ENCODE results near the gene LBH.

The LBH gene

DNA sequence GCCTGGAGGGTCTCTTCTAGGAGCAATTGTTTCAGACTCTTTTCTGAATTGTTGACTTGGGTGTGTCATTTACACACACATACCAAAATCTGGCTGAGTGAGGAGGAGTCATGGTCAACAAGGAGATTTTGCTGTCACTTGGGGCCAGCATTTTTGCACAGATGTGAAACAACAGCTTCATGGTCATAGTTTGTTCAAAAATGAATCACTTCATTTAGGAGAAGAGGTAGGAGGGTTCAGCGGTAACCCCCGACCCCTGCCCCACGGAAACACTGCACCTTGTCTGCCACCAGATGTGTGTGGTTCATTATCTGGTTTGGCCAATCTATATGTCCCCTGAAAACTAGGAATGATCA lies 42.2 kb downstream of the LBH start:
- DNase-seq (ENCODE audit: low read depth): no peak

DNA sequence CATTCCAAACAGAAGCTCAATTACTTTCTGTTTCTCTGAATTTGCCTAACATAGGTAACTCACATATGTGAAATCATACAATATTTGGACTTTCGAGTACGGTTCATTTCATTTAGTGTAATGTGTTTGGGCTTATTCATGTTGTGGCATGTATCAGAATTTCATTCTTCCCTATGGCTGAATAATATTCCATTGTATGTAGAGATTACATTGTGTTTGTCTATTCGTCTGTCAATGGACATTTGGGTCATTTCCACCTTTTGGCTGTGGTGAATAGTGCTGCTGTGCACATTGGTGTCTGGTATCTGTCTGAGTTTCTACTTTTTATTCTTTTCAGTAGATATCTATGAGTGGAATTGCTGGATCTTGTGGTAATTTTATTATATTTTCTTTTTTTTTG lies 43.9 kb downstream of the LBH start:
- no peak for DNase-seq (ENCODE audit: low read depth)

DNA sequence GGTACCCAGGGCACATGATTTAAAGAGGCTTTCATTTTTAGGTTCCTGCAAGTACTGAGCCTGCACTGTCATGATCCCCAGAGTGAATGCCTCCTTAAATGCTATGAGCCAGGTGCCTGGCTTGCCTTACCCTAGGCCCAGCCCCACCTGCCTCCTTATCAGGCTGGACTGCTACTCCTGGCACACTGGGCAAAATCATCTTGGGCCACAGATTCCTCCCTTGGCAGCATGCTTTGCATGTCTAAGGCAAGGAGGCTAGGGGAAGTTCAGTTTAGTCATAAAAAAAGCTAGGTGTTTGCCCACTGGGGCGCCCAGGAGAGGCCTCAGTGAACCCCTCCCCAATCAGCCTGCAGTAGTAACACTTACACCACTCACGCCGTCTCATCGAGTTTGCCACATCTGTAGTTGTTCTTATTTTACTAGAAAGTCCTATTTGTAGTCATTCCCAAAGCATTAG lies 45.1 kb downstream of the LBH start:
- no peak for DNase-seq (ENCODE audit: low read depth)

DNA sequence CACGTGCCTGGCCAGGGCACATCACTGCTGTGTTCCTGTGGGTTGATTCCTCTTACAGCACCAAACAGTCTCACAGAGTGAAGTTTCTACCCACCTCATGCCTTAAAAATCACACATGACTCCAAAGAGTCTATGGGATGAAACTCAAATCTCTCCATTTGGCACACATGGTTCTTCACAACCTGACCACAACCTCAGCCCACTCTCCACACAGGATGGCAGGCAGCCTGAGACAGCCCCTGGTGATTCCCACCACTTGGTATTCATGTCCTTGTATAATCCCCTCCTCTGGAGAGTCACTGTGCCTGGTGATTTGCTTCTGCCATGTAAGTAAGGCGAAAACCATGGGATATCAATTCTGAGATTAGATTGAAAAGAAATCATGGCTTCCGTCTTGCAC lies 46.2 kb downstream of the LBH start:
- no peak for DNase-seq (ENCODE audit: low read depth)

DNA sequence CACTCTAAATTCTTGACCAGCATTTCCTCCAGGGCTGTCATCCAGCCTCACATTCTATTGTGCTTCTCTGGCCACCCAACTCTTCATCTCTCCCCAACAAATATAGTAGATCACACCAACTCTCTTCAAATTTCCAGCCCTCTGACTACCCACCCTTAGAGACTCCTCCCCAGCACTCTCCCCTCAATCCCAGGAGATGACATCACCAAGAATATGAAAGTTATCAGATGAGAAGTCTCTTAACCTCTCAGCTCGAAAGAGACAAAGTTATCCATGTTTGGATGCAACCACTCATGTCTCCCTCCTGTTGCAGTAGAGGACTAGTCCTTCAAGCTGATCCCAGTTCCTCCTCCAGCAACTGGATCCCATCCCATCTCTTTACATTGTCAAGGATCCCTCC lies 47.1 kb downstream of the LBH start:
- DNase-seq (ENCODE audit: low read depth): no peak

DNA sequence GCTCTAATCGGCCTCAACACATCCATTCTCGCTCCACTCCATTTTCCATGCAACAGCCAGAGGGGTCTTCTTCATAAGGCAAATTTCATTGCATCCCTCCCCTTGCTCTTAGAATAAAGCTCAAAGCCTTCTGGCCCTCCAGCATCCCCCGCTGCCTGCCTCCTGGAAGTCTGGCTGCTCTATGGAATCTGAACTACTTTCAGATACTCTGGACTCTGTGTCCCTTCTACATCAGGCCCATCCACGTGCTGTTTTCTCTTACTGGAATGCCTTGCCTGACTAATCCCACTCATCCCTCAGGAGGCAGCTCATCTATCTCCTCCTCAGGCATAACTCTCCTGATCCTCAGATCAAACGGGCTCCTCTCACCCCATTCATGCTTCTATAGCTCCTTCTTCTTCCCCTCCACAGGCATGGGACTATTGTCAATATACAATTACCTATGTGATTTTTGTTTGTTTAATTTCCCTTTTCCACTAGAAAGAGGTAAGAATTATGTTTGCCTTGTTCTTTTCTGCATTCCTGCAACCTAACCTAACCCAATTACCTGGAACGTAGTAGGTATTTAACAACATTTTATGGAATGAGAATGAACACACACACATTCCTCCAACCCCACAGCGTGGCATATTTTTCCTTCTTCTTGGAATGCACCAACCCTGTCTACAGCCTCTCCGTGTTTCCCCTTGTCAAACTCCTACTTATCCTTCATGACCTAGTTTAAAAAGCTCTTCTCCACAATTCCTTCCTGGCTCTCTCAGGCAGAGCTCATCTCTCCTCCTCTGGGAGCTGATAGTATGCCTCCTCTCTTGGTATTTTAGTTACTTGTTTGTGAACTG lies 49.5 kb downstream of the LBH start:
- no peak for DNase-seq (ENCODE audit: low read depth)

DNA sequence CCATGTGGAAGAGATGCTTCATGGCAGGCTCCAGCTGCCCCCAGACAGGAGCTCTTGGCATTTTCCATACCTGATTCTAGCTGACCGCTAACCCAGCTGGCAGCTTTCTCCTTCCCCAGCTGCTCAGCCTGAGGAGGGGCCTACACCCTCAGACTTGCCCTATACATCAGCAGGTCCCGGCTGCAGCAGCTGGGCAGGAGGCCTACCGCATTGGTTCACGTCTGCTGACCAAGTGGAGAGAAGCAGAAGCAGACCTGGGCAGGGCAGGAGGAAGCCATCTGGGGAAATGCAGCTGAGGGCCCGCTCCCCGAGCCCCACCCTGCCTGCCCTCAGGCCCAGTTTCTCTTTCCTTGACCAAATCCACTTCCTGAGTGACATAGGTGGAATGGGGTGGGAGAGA lies 50.7 kb downstream of the LBH start:
- DNase-seq (ENCODE audit: low read depth): no peak

DNA sequence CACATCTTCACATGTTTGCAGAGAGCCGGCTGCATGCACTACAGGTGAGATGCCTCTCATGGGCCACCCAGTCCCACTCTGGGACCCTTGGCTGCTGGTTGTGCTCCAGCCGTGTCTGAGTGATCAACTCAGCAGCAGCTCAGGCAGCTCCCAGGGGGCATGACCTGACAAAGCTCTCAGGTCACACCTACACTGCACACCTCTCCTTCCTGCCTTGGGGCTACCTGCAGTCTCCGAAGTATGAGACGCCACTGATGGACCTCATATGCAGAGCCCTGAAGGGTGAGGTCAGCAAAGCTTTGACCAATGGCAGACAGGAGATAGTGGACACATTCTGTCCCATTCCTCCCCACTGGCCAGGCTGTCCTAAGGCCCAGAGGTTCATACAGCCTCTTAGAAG lies 51.4 kb downstream of the LBH start:
- DNase-seq (ENCODE audit: low read depth): no peak

DNA sequence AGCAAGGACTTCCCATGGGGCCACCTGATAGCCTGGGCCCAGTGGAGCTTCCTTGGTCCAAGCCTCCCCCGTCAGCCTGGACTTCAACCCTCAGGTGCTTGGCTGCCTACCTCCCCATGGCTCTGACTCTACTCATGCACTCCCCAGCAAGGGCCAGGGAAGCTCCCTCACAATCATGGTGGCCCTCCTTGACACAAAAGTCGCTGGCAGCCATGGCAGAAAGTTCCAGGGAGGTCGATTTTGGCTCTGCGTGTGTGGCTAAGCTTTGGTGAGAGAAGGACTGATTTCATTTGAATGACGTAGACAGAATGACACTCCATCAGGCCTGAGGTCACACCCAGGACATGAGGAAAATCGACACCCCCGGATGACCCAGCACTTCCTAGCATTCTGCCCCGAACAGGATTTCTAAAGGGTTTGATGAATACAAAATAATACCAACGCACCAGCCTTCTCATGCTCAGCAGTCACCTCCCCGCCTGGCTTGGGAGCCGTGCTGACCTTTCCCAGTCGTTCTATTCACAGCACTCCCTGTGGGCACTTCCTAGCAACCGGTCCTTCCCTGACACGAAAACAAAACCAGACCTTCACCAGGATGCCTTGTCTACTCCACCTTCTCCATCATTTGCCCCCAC lies 52.7 kb downstream of the LBH start:
- DNase-seq (ENCODE audit: low read depth): no peak

DNA sequence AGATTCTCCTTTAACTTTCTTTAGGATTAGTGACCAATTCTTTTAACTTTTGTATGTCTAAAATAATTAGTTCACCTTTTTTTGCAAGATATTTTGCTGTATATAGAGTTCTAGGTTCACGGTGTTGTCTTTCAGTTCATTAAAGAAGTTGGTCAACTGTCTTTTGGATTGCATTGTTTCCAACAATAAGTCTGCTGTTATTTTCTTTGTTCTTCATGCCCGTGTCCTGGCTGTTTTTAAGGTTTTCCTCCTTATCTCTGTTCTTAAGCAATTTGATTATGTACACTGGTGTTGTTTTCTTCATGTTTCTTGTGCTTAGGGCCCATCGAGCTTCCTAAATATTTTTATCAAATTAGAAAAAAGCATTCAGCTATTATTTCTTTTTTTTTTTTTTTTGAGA lies 54.4 kb downstream of the LBH start:
- DNase-seq (ENCODE audit: low read depth): no peak

DNA sequence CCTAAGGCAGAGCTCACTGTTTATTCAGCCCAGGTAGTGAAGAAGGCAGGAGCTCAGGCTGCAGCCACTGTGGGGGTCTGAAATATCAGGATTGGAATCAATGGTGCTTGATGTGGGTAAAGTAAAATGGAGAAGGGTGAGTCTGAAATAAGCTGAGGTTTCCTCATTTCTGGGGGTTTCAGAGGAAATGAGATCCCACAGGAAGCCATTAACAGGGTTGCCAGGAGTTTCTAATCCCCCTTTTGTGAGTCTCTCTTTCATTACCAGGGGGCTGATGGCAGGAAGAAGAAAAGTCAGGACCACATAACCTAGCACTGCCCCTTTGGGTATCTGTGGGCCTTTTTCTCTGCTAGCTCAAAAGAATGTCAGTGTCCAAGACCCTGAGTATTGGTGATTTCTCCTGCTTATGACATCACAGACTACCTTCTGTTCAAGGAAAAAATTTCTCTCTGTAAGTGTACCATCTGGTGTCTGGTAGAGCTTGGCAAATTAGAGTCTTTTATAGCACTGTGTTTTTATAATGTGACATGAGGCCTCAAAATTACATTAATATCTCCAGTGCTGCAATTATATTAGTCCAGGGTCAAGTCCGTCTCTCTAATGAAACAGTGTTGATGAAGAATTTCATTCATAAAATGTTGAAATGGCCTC lies 56.0 kb downstream of the LBH start:
- DNase-seq (ENCODE audit: low read depth): no peak

DNA sequence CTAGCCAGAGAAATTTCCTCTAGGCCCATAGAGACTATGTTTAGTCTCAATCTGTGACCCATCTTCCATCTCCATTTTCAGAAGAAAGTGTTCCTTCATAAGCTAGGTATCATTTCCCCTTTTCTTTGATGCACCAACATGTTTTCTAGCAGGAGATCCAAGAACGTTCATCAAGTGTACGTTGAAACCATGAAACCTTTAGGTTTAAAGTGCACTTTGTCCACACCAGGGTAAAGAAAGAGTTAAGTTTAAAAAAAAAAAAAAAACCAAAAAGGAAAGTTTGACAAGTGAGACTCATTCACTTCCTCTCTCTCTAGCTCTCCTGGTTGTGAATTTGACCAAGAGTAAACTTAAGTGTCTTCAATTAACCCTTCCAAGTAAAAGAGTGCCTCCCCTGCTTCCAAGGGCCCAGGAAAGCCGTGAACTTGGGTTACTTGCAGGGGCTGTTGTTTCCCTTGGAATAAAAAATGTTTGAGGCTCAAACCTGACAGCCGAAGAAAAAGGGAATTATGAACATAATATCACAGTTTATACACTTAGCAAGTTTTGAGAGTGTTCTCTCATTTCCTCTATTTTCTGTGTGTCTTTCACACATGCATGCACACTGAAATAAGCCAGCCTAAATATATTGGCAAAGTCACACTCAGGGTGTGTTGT lies 56.7 kb downstream of the LBH start:
- DNase-seq (ENCODE audit: low read depth): no peak

DNA sequence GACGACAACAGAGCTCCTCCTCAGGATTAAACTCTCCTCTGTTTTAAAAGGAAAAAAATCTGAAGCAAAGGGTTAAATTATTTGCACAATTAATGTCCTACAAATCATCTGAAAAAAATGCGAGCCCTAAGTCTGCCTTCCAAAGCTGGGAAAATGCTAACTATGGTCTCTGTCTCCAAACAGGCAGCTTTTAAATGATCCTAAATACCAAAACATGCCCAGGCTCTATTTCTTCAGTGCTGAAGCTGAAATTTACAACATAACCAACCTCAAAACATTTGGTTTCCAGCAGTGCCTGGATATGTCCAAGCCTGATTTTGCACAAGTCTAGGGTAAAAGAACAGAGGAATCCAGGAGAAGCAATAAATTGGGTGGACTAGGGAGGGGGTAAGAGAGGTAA lies 57.2 kb downstream of the LBH start:
- no peak for DNase-seq (ENCODE audit: low read depth)

DNA sequence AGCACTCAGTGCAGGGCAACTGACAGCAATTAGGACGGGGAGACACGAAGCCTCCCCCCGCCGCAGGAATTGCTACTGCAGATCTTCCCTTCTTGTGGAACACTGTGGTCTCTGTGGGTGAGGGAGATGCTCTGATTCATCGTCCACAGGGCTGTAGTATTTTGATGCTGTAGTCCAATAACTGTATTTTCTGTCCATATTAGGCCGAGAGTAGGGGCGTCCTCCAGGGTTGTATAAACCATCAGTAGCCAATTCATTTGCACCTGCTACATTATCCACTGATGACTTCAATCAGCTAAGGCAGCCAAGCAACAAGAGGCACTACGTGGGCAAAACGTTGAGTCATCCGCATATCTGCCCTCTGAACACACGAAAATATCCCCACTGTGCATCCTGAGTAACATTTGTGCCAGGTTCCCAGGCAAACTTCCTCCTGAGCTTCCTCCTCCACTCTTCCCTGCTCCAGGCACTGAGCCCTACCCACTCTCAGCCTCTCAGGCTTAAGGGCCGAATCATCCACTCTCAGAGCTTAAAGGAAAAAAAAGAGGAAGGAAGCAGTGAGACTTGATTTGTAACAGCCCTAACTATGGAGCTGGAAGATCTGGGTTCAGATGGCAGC lies 62.1 kb downstream of the LBH start:
- DNase-seq (ENCODE audit: low read depth): no peak

DNA sequence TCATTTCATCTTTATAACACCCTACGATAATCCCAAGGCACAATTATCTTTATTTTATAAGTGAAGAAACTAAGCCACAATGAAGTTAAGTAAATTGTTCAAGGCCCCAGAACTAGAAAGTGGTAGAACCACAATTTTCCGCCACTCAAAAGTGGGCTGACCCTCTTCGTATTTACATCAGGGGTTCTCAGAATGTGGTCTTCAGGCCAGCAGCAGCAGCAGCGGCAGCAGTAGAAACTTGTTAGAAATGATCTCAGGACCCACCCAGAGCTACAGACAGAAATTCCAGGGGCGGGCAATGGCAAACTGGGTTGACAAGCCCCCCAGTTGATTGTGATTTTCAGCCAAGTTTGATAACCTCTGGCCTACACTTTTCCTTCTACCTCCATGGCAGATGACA lies 62.8 kb downstream of the LBH start:
- DNase-seq (ENCODE audit: low read depth): no peak

DNA sequence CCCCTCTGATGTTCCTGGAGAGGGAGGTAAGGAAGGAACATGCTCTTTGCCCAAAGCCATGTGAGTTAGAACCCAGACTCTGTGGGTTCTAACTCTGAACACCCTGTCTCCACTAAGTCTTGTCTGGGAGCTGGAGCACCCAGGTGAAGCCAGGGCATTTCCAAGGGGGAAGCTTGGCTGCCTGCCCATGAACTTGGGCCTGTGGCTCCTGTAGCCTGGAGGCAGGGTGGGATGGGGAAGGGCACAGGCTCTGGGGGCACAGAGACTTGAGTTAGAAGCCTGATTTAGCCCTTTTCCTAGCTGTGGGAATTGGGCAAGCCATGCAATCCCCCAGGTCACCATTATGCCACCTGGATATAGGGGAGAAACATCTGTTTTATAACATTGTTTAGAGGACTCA lies 65.2 kb downstream of the LBH start:
- no peak for DNase-seq (ENCODE audit: low read depth)

DNA sequence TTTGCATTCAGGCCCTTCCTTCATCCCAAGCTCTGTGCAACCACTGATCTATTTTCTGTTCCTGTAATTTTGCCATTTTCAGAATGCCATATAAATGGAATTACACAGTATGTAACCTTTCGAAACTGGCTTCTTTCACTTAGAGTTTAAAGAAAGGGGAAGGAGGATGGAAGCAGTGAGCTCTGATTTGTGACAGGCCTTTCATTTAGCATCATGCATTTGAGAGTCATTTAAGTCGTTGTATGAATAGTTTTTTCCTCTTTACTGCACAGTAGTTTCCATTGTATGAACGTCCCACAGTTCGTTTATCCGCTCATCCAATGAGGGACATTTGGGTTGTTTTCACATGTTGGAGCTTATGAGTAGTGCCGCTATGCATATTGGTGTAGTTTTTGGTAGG lies 67.0 kb downstream of the LBH start:
- DNase-seq (ENCODE audit: low read depth): no peak

DNA sequence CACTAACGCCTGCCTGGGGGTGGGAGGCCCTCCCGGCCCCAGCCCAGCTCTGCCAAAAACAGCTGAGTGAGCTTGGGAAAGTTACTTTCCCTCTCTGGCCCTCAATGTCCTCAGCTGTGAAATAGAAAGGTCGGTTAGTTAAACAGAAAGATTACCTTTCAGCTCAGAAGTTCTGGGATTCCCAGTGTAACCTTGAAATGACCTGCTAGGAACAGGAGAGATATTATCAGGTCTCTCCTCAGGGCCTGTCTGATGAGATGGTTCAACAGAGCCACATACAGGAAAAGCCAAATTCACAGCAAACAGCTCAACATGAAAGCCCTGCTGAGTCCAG lies 68.8 kb downstream of the LBH start:
- no peak for DNase-seq (ENCODE audit: low read depth)

DNA sequence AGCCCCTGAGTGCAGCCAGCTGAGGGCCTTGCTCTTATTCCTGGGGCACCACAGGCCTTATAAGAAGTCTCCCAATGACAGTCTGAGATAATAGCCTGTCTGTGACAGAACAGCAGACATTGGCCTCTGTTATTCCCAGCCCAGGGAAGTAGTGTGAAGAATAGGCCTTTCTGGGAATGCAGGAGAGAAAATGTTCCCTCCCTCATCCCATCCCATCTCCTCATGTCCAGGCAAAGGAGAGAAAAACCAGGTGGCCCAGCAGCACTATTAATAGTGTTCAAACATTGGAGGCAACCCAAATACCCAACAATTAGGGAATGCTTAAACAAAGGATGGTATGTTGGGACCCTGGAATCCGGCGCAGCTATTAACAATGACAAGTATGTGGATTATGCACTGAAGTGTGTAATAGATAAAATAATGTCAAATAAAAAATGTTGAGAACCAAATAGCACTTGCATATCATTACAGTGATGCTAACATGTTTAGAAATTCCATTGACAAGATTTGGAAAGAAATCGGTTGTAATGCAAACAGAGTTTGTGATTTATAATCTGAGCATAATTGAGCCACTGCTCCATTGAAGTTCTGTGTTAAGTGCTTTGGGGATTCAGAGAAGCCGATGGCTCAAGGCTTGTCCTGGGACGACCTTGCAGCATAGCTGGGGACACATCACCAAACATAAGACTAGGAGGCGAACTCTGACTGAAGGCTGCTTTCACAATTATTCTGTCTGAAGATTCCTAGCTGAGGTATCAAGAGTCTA lies 69.3 kb downstream of the LBH start:
- DNase-seq (ENCODE audit: low read depth): no peak

DNA sequence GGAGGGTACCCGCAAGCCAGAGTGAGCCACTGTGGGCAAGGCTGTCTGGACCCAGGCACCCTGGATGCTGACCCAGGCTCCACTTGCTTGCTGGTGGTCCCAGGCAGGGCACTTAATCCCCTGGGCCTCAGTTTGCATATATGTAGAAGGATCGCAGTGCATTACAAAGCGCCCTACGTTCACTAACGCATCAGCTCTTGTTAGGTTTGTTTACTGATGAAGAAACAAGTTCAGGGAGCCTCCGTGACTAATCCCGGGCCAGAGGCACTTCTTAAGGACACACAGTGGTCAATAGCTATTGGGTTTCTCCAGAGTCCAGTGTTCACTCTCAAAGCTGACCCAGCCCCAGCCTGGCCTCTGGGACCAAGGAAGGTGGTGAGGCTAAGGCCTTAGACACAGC lies 70.2 kb downstream of the LBH start:
- no peak for DNase-seq (ENCODE audit: low read depth)

DNA sequence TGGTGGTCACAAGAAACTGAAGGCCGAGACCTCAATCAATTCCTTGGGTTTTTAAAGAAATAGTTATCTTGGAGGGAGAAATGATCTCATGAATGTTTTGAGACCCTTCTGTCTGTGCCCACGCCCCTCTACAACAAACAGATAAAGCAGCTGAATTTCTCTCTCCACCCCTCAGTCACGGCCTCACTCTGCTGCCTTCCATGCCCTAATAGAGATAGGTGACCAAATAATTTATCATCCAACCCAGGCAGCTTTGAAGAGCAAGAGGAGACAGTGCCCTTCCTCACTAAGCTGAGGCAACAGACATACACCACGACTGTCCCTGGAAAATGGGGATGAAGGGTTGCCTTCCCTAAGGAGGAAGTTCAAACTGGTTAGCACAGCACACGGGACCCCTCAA lies 71.2 kb downstream of the LBH start:
- no peak for DNase-seq (ENCODE audit: low read depth)

DNA sequence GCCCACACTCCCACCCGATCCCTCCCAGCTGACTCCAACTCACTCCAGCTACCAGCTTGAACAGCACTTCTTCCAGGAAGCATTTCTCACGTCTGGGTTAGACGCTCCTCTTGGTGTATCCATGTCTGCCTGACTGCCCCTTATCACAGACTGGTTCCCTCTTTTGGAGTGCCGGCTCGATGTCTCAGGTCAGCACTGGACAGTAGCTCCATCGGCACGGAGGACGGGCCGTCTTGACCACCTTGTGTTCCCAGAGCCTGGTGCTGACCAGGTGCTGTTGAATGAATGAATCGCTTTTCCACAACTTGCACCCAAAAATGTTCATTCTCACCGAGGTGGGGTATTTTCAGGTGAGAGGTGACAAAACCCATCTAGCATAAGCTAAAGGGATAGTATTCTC lies 71.8 kb downstream of the LBH start:
- no peak for DNase-seq (ENCODE audit: low read depth)
